ENCODE results near the gene RADIL.

- no peak for TF ChIP-seq CTCF (IDR thresholded peaks at IDR 0.05)
- no peak for TF ChIP-seq POLR2A (IDR thresholded peaks at IDR 0.05)
Measured at GRCh38 chr7:4816419-4817080, 67.0 kb downstream of the RADIL start.

All from uterus (tissue), 2 donors.